CD4-positive, alpha-beta T cell treated with Interferon alpha-2 for 1 hour (primary cell): ENCODE data around the gene H3-3A.
"Not testable (repeated sequence)": the region's sequence is repeated elsewhere in the genome, so short reads cannot be mapped to it uniquely, and the experiment has no call there.

Source experiments
- DNase-seq, 2 donors: peaks; one replicate each; pipeline ENCODE4 v3.0.0-alpha.2; 2020 to 2022

H3-3A gene

GRCh38 chr1:226086776-226087175 lies 24.3 kb downstream of the H3-3A start:
- no peak for DNase-seq

GRCh38 chr1:226091461-226091860 lies 28.9 kb downstream of the H3-3A start:
- no peak for DNase-seq

GRCh38 chr1:226092048-226092820 lies 29.7 kb downstream of the H3-3A start:
- not testable (repeated sequence) for DNase-seq

- DNase-seq = no peak
Measured at GRCh38 chr1:226092965-226093364, 30.4 kb downstream of the H3-3A start.

GRCh38 chr1:226093621-226094020 lies 31.1 kb downstream of the H3-3A start:
- DNase-seq = no peak

- DNase-seq = no peak
Measured at GRCh38 chr1:226094451-226094850, 31.9 kb downstream of the H3-3A start.

GRCh38 chr1:226095286-226095685 lies 32.8 kb downstream of the H3-3A start:
- DNase-seq = no peak

GRCh38 chr1:226097866-226098625 lies 35.5 kb downstream of the H3-3A start:
- no peak for DNase-seq

- DNase-seq = no peak
Measured at GRCh38 chr1:226098870-226099835, 36.6 kb downstream of the H3-3A start.

GRCh38 chr1:226100436-226101391 lies 38.2 kb downstream of the H3-3A start:
- peak; percentile 29 to 47 for DNase-seq

- DNase-seq = no peak
Measured at GRCh38 chr1:226104671-226105121, 42.2 kb downstream of the H3-3A start.

- no peak for DNase-seq
Measured at GRCh38 chr1:226107471-226108460, 45.2 kb downstream of the H3-3A start.

- no peak for DNase-seq
Measured at GRCh38 chr1:226108935-226109828, 46.7 kb downstream of the H3-3A start.

GRCh38 chr1:226109829-226110248 lies 47.3 kb downstream of the H3-3A start:
- DNase-seq = peak; percentile 83

GRCh38 chr1:226110249-226111097 lies 48.0 kb downstream of the H3-3A start:
- DNase-seq = peak; percentile 65 to 73

GRCh38 chr1:226111098-226111882 lies 48.8 kb downstream of the H3-3A start:
- DNase-seq = no peak

GRCh38 chr1:226111883-226112261 lies 49.4 kb downstream of the H3-3A start:
- no peak for DNase-seq
